Esophagus (tissue), 2 donors: ENCODE measurements around the gene VEGFB. TPM values are rescaled to one million over a fixed set of nuclear protein-coding genes. Genes with fewer than 3 reads are reported as not detected.
A peak's percentile ranks its signal among the peaks of the same experiment; 100 is the strongest.

ENCODE experiments used
- H3K27ac ChIP-seq, 2 donors: one replicate each; pipeline ENCODE4 v1.5.1; 2013; ENCODE audit warnings: low read depth in 2 of 2, mild to moderate bottlenecking in 2 of 2, inconsistent platforms in 1 of 2, low read length in 1 of 2, moderate library complexity in 1 of 2
- H3K27me3 ChIP-seq, 2 donors: one replicate each; pipeline ENCODE4 v1.6.1; 2013; ENCODE audit warnings: low read length in 2 of 2, control low read depth in 1 of 2, mild to moderate bottlenecking in 1 of 2; ENCODE audit not compliant: insufficient read depth in 2 of 2, control insufficient read depth in 1 of 2
- H3K36me3 ChIP-seq, 2 donors: one replicate each; pipeline ENCODE4 v1.6.1; 2013; ENCODE audit warnings: low read length in 1 of 2; ENCODE audit not compliant: control insufficient read depth in 2 of 2, insufficient read depth in 2 of 2
- H3K4me1 ChIP-seq, 2 donors: one replicate each; pipeline ENCODE4 v1.6.1; 2013; ENCODE audit warnings: low read length in 1 of 2; ENCODE audit not compliant: control insufficient read depth in 2 of 2, insufficient read depth in 2 of 2
- H3K4me3 ChIP-seq, 2 donors: one replicate each; pipeline ENCODE4 v1.5.1; 2013; ENCODE audit warnings: low read length in 2 of 2, mild to moderate bottlenecking in 2 of 2, low read depth in 1 of 2, moderate library complexity in 1 of 2
- H3K9me3 ChIP-seq, 2 donors: one replicate each; pipeline ENCODE4 v1.6.1; 2013; ENCODE audit warnings: mild to moderate bottlenecking in 2 of 2, low read depth in 1 of 2, low read length in 1 of 2, moderate library complexity in 1 of 2; ENCODE audit not compliant: control insufficient read depth in 2 of 2, insufficient read depth in 1 of 2
- WGBS, 2 donors: extraction: QIAGEN DNeasy Blood & Tissue Kit; methylation state at CpG; one replicate each; pipeline ENCODE4 v1.1.7; 2013; 5-methylcytosine and 5-hydroxymethylcytosine counted together
- polyA plus RNA-seq, 2 donors: library from polyadenylated mRNA; stranded (reverse); fragments of 200-250 nt; gene quantifications; one replicate each; pipeline ENCODE4 v1.2.3, GENCODE V29; 2013
- donor health status: healthy with polysubstance abuse.
- donor health status: Bipolar disorder and iron deficiency.

The VEGFB gene
- polyA plus RNA-seq, 2 donors = 34.6 to 48.1 TPM

GRCh38 chr11:64203421-64204079, 30.8 kb upstream of the VEGFB start:
- no peaks in the 10 kb centered on the region for H3K27me3 ChIP-seq
- 88 to 90% methylated on average over 27 of the region's 27 CpGs for WGBS, 2 donors

GRCh38 chr11:64204080-64204440, 30.3 kb upstream of the VEGFB start:
- Histone ChIP-seq H3K4me3 (no peak overlapping the region), H3K36me3 (peaks cover 17 to 33% of the 10 kb centered on the region in 2 donors), H3K27ac (no peak overlapping the region), H3K9me3 (no peaks in the 10 kb centered on the region), H3K27me3 (no peaks in the 10 kb centered on the region), H3K4me1 (peaks cover 0 to 6% of the 10 kb centered on the region in 2 donors)
- WGBS, 2 donors = 73 to 86% methylated on average over 16 of the region's 16 CpGs

More at GRCh38 chr11:64203421-64204079, 30.8 kb upstream of the VEGFB start:
- Histone ChIP-seq H3K36me3 (peaks cover 17 to 33% of the 10 kb centered on the region in 2 donors), H3K9me3 (no peaks in the 10 kb centered on the region), H3K4me3 (no peak overlapping the region), H3K4me1 (peaks cover 0 to 3% of the 10 kb centered on the region in 2 donors), H3K27ac (no peak overlapping the region)

- WGBS, 2 donors = 25 to 29% methylated on average over 7 of the region's 7 CpGs
- Histone ChIP-seq H3K4me3 (no peak overlapping the region), H3K27me3 (no peaks in the 10 kb centered on the region), H3K9me3 (no peaks in the 10 kb centered on the region), H3K36me3 (peaks cover 17 to 33% of the 10 kb centered on the region in 2 donors), H3K4me1 (peaks cover 0 to 6% of the 10 kb centered on the region in 2 donors), H3K27ac (no peak overlapping the region)
These were observed 29.9 kb upstream of the VEGFB start for GRCh38 chr11:64204464-64204989.

GRCh38 chr11:64206457-64207255, 27.7 kb upstream of the VEGFB start, which contains the start of gene FERMT3:
Gene FERMT3, plus strand, starts transcription at chr11:64206721. Its CDS starts 644 bp downstream, at chr11:64207365.
- peaks cover 0 to 6% of the 10 kb centered on the region in 2 donors for H3K4me1 ChIP-seq
- no peaks in the 10 kb centered on the region for H3K9me3 ChIP-seq
- peaks cover 13 to 26% of the 10 kb centered on the region in 2 donors for H3K36me3 ChIP-seq
- H3K4me3 ChIP-seq = peak within 1 kb of the TSS; percentile 26 to 47
- no peaks in the 10 kb centered on the region for H3K27me3 ChIP-seq
- 55 to 75% methylated on average over 24 to 27 of the region's 27 CpGs for WGBS, 2 donors
- peak within 1 kb of the TSS; percentile 73 to 76 for H3K27ac ChIP-seq

GRCh38 chr11:64207256-64208085, 26.9 kb upstream of the VEGFB start:
- H3K36me3 ChIP-seq = peaks cover 13 to 21% of the 10 kb centered on the region in 2 donors
- H3K27me3 ChIP-seq = no peaks in the 10 kb centered on the region
- peak overlapping the region; percentile 26 to 47 for H3K4me3 ChIP-seq
- peaks cover 0 to 6% of the 10 kb centered on the region in 2 donors for H3K4me1 ChIP-seq
- no peaks in the 10 kb centered on the region for H3K9me3 ChIP-seq
- WGBS, 2 donors = 53 to 60% methylated on average over 30 of the region's 30 CpGs
- H3K27ac ChIP-seq = peak overlapping the region; percentile 73 to 76

- H3K27ac ChIP-seq = peak overlapping the region; percentile 73 to 76
- H3K4me3 ChIP-seq = peak overlapping the region; percentile 0 to 26
- no peaks in the 10 kb centered on the region for H3K27me3 ChIP-seq
- WGBS, 2 donors = 79 to 81% methylated on average over 23 of the region's 23 CpGs
- peaks cover 5 to 13% of the 10 kb centered on the region in 2 donors for H3K36me3 ChIP-seq
- H3K4me1 ChIP-seq = peaks cover 0 to 6% of the 10 kb centered on the region in 2 donors
- H3K9me3 ChIP-seq = no peaks in the 10 kb centered on the region
These were observed 26.1 kb upstream of the VEGFB start for GRCh38 chr11:64208086-64208795.

GRCh38 chr11:64208796-64209562, 25.4 kb upstream of the VEGFB start:
- Histone ChIP-seq H3K27ac (no peak overlapping the region), H3K9me3 (no peaks in the 10 kb centered on the region), H3K36me3 (peaks cover 3 to 6% of the 10 kb centered on the region in 2 donors), H3K4me3 (no peak overlapping the region), H3K4me1 (peaks cover 0 to 6% of the 10 kb centered on the region in 2 donors), H3K27me3 (no peaks in the 10 kb centered on the region)
- 85 to 91% methylated on average over 18 of the region's 18 CpGs for whole genome bisulfite sequencing, 2 donors

- WGBS, 2 donors = 82 to 86% methylated on average over 8 of the region's 8 CpGs
- Histone ChIP-seq H3K36me3 (peaks cover 3% of the 10 kb centered on the region in 2 donors), H3K27ac (no peak overlapping the region), H3K27me3 (no peaks in the 10 kb centered on the region), H3K4me3 (no peak overlapping the region), H3K4me1 (peaks cover 0 to 6% of the 10 kb centered on the region in 2 donors), H3K9me3 (no peaks in the 10 kb centered on the region)
These were observed 24.9 kb upstream of the VEGFB start for GRCh38 chr11:64209563-64209843.
